ENCODE data around the gene MIEF1.

GRCh38 chr22:39459681-39460080 is 42.4 kb upstream of the MIEF1 start:
- TF ChIP-seq CTCF (IDR thresholded peaks at IDR 0.05) (no peak), POLR2A (IDR thresholded peaks at IDR 0.05) (no peak), POLR2AphosphoS5 (IDR thresholded peaks at IDR 0.05) (no peak), EP300 (IDR thresholded peaks at IDR 0.05) (no peak)

All from gastroesophageal sphincter (tissue), 3 donors.